GM18517 (cell line): Measurements from ENCODE around the gene TET1.
"Not testable (repeated sequence)": the region's sequence is repeated elsewhere in the genome, so short reads cannot be mapped to it uniquely, and the experiment has no call there.

ENCODE experiments used
- ATAC-seq: cut with Tn5 transposase; IDR thresholded peaks from one replicate; pipeline ENCODE4 v1.9.1; 2021; ENCODE audit warnings: mild to moderate bottlenecking, moderate library complexity; ENCODE audit not compliant: unreplicated experiment

The TET1 gene

GRCh38 chr10:68606918-68607317, 46.8 kb downstream of the TET1 start:
- no peak for ATAC-seq

- ATAC-seq: not testable (repeated sequence)
Measured at GRCh38 chr10:68610023-68610422, 49.9 kb downstream of the TET1 start.

GRCh38 chr10:68611227-68611626, 51.1 kb downstream of the TET1 start:
- ATAC-seq: no peak

GRCh38 chr10:68613974-68614373, 53.8 kb downstream of the TET1 start:
- ATAC-seq: not testable (repeated sequence)

- not testable (repeated sequence) for ATAC-seq
Measured at GRCh38 chr10:68617691-68618090, 57.6 kb downstream of the TET1 start.

GRCh38 chr10:68618234-68618633, 58.1 kb downstream of the TET1 start:
- ATAC-seq: no peak

GRCh38 chr10:68619595-68619994, 59.5 kb downstream of the TET1 start:
- ATAC-seq: no peak

GRCh38 chr10:68625316-68625921, 65.3 kb downstream of the TET1 start:
- no peak for ATAC-seq

- ATAC-seq: no peak
Measured at GRCh38 chr10:68628576-68629127, 68.5 kb downstream of the TET1 start.

GRCh38 chr10:68632271-68632560, 72.1 kb downstream of the TET1 start:
- ATAC-seq: not testable (repeated sequence)

GRCh38 chr10:68633281-68633680, 73.1 kb downstream of the TET1 start:
- no peak for ATAC-seq

- no peak for ATAC-seq
Measured at GRCh38 chr10:68633816-68634466, 73.8 kb downstream of the TET1 start.

GRCh38 chr10:68636335-68636734, 76.2 kb downstream of the TET1 start:
- no peak for ATAC-seq

- not testable (repeated sequence) for ATAC-seq
Measured at GRCh38 chr10:68643550-68643949, 83.4 kb downstream of the TET1 start.

GRCh38 chr10:68647672-68648341, 87.7 kb downstream of the TET1 start:
- ATAC-seq: no peak

GRCh38 chr10:68655620-68656126, 95.5 kb downstream of the TET1 start:
- ATAC-seq: no peak

- no peak for ATAC-seq
Measured at GRCh38 chr10:68665841-68666240, 105.7 kb downstream of the TET1 start.

GRCh38 chr10:68666280-68666760, 106.2 kb downstream of the TET1 start:
- no peak for ATAC-seq

- ATAC-seq: no peak
Measured at GRCh38 chr10:68668231-68668630, 108.1 kb downstream of the TET1 start.

- ATAC-seq: no peak
Measured at GRCh38 chr10:68668972-68669371, 108.8 kb downstream of the TET1 start.

GRCh38 chr10:68684413-68684812, 124.3 kb downstream of the TET1 start:
- ATAC-seq: no peak

GRCh38 chr10:68696018-68696417, 135.9 kb downstream of the TET1 start:
- no peak for ATAC-seq
